GM19240 (cell line): Measurements from ENCODE around the gene GIMAP4.
"Not testable (repeated sequence)": the region's sequence is repeated elsewhere in the genome, so short reads cannot be mapped to it uniquely, and the experiment has no call there.

ENCODE experiments used
- DNase-seq: peaks from one replicate; pipeline ENCODE4 v3.0.0; 2011; ENCODE audit warnings: low spot score; ENCODE audit not compliant: insufficient read length

The GIMAP4 gene

GRCh38 chr7:150580638-150581394 is 13.6 kb downstream of the GIMAP4 start:
- no peak for DNase-seq

GRCh38 chr7:150585199-150585598 is 18.0 kb downstream of the GIMAP4 start:
- no peak for DNase-seq

GRCh38 chr7:150586068-150586784 is 19.0 kb downstream of the GIMAP4 start:
- no peak for DNase-seq

- no peak for DNase-seq
Measured at GRCh38 chr7:150586785-150587152, 19.6 kb downstream of the GIMAP4 start.

- DNase-seq, result no peak
Measured at GRCh38 chr7:150587551-150587950, 20.4 kb downstream of the GIMAP4 start.

- no peak for DNase-seq
Measured at GRCh38 chr7:150594805-150595204, 27.6 kb downstream of the GIMAP4 start.

- no peak for DNase-seq
Measured at GRCh38 chr7:150595361-150595760, 28.2 kb downstream of the GIMAP4 start.

- not testable (repeated sequence) for DNase-seq
Measured at GRCh38 chr7:150603600-150603999, 36.4 kb downstream of the GIMAP4 start.

GRCh38 chr7:150610233-150610632 is 43.0 kb downstream of the GIMAP4 start:
- no peak for DNase-seq

GRCh38 chr7:150612925-150613324 is 45.7 kb downstream of the GIMAP4 start:
- no peak for DNase-seq

- DNase-seq, result no peak
Measured at GRCh38 chr7:150613880-150614279, 46.7 kb downstream of the GIMAP4 start.

- DNase-seq, result not testable (repeated sequence)
Measured at GRCh38 chr7:150614426-150614825, 47.2 kb downstream of the GIMAP4 start.

- DNase-seq, result not testable (repeated sequence)
Measured at GRCh38 chr7:150615221-150615755, 48.1 kb downstream of the GIMAP4 start.

- DNase-seq, result no peak
Measured at GRCh38 chr7:150620061-150620460, 52.9 kb downstream of the GIMAP4 start.

- no peak for DNase-seq
Measured at GRCh38 chr7:150620617-150621371, 53.6 kb downstream of the GIMAP4 start.

- no peak for DNase-seq
Measured at GRCh38 chr7:150621376-150621775, 54.2 kb downstream of the GIMAP4 start.
